DOHH2 (cell line): Measurements from ENCODE around the gene ASB13.
A peak's percentile ranks its signal among the peaks of the same experiment; 100 is the strongest.

Experiments
- H3F3A ChIP-seq: fragments of 200-600 bp; sonication (generic), shearing (Covaris generic); 2 replicates; pipeline ENCODE4 v1.6.0; 2016; ENCODE audit warnings: antibody characterized with exemption, mild to moderate bottlenecking; ENCODE audit not compliant: control insufficient read depth, insufficient read depth
- H3K27ac ChIP-seq: fragments of 200-600 bp; sonication (generic); 2 replicates; pipeline ENCODE4 v1.5.1; 2014; ENCODE audit warnings: low read depth, mild to moderate bottlenecking, low read length, moderate library complexity
- H3K27me3 ChIP-seq: fragments of 200-600 bp; sonication (generic); 2 replicates; pipeline ENCODE4 v1.6.1; 2014; ENCODE audit warnings: mild to moderate bottlenecking, low read length, mixed read lengths; ENCODE audit not compliant: control insufficient read depth
- H3K36me3 ChIP-seq: fragments of 200-600 bp; sonication (generic); 2 replicates; pipeline ENCODE4 v1.6.1; 2014; ENCODE audit warnings: mild to moderate bottlenecking, low read length, moderate library complexity, mixed read lengths; ENCODE audit not compliant: control insufficient read depth
- H3K4me1 ChIP-seq: fragments of 200-600 bp; sonication (generic); 2 replicates; pipeline ENCODE4 v1.6.1; 2014; ENCODE audit warnings: mild to moderate bottlenecking, low read length, mixed read lengths; ENCODE audit not compliant: control insufficient read depth
- H3K4me2 ChIP-seq: fragments of 200-600 bp; sonication (generic); 2 replicates; pipeline ENCODE4 v1.6.0; 2014; ENCODE audit warnings: mild to moderate bottlenecking, low read length, moderate library complexity
- H3K4me3 ChIP-seq: fragments of 200-600 bp; sonication (generic); 2 replicates; pipeline ENCODE4 v1.5.1; 2014; ENCODE audit warnings: mild to moderate bottlenecking, low read length, mixed read lengths
- H3K79me2 ChIP-seq: fragments of 200-600 bp; sonication (generic); 2 replicates; pipeline ENCODE4 v1.6.1; 2014; ENCODE audit warnings: mild to moderate bottlenecking, low read length, mixed read lengths; ENCODE audit not compliant: control insufficient read depth
- H3K9me2 ChIP-seq: fragments of 200-600 bp; sonication (generic); replicated peaks from 2 replicates; pipeline ENCODE4 v1.6.1; 2014; ENCODE audit warnings: mild to moderate bottlenecking, low read length, mixed read lengths; ENCODE audit not compliant: control insufficient read depth
- H3K9me3 ChIP-seq: fragments of 200-600 bp; sonication (generic); 2 replicates; pipeline ENCODE4 v1.6.1; 2014; ENCODE audit warnings: antibody characterized with exemption, low read length, mixed read lengths; ENCODE audit not compliant: control insufficient read depth, insufficient read depth
- H4K20me1 ChIP-seq: fragments of 200-600 bp; sonication (generic); 2 replicates; pipeline ENCODE4 v1.6.0; 2014; ENCODE audit warnings: low read depth, mild to moderate bottlenecking, antibody characterized with exemption, low read length, moderate library complexity; ENCODE audit not compliant: control insufficient read depth, insufficient read depth
- CTCF ChIP-seq: fragments of 200-600 bp; sonication (generic); IDR thresholded peaks from one replicate; pipeline ENCODE4 v1.5.1; 2014; ENCODE audit warnings: antibody characterized with exemption, mild to moderate bottlenecking, low read depth, low read length; ENCODE audit not compliant: poor library complexity, severe bottlenecking
- EZH2phosphoT487 ChIP-seq: fragments of 200-600 bp; sonication (generic); IDR thresholded peaks from 2 replicates; pipeline ENCODE4 v1.6.1; 2017; ENCODE audit warnings: borderline replicate concordance, mild to moderate bottlenecking, antibody characterized with exemption, low read length, moderate library complexity, mixed read lengths

ASB13 gene

GRCh38 chr10:5655121-5655520 is 11.3 kb downstream of the ASB13 start:
- TF ChIP-seq EZH2phosphoT487 (no peak), CTCF (no peak)
- H3K27me3 ChIP-seq, result no peaks in the 10 kb centered on the region
- peak overlapping the region; percentile 98 for H3K4me2 ChIP-seq
- H3K79me2 ChIP-seq, result peaks cover 83% of the 10 kb centered on the region
- no peaks in the 10 kb centered on the region for H3K9me2 ChIP-seq
- no peaks in the 10 kb centered on the region for H4K20me1 ChIP-seq
- peak overlapping the region; percentile 75 for H3K4me3 ChIP-seq
- H3K4me1 ChIP-seq, result peaks cover 78% of the 10 kb centered on the region
- peaks cover 65% of the 10 kb centered on the region for H3K36me3 ChIP-seq
- no peaks in the 10 kb centered on the region for H3K9me3 ChIP-seq
- peak overlapping the region; percentile 100 for H3K27ac ChIP-seq
- peaks cover 46% of the 10 kb centered on the region for H3F3A ChIP-seq

GRCh38 chr10:5654218-5654755 is 12.1 kb downstream of the ASB13 start:
- H3K27me3 ChIP-seq, result no peaks in the 10 kb centered on the region
- TF ChIP-seq CTCF, result no peak
- TF ChIP-seq EZH2phosphoT487, result no peak
- no peaks in the 10 kb centered on the region for H3K9me2 ChIP-seq
- H4K20me1 ChIP-seq, result no peaks in the 10 kb centered on the region
- H3K4me1 ChIP-seq, result peaks cover 70% of the 10 kb centered on the region
- H3K36me3 ChIP-seq, result peaks cover 70% of the 10 kb centered on the region
- peaks cover 39% of the 10 kb centered on the region for H3F3A ChIP-seq
- no peaks in the 10 kb centered on the region for H3K9me3 ChIP-seq
- peak overlapping the region; percentile 100 for H3K27ac ChIP-seq
- peak overlapping the region; percentile 75 for H3K4me3 ChIP-seq
- H3K79me2 ChIP-seq, result peaks cover 75% of the 10 kb centered on the region
- H3K4me2 ChIP-seq, result peak overlapping the region; percentile 98

- no peak overlapping the region for H3K4me2 ChIP-seq
- H3K27me3 ChIP-seq, result no peaks in the 10 kb centered on the region
- no peak overlapping the region for H3K4me3 ChIP-seq
- H3K27ac ChIP-seq, result no peak overlapping the region
- H3K4me1 ChIP-seq, result peaks cover 63% of the 10 kb centered on the region
- H3K9me2 ChIP-seq, result no peaks in the 10 kb centered on the region
- no peaks in the 10 kb centered on the region for H4K20me1 ChIP-seq
- TF ChIP-seq EZH2phosphoT487, result no peak
- no peak for TF ChIP-seq CTCF
- peaks cover 29% of the 10 kb centered on the region for H3F3A ChIP-seq
- H3K79me2 ChIP-seq, result peaks cover 70% of the 10 kb centered on the region
- peaks cover 83% of the 10 kb centered on the region for H3K36me3 ChIP-seq
- no peaks in the 10 kb centered on the region for H3K9me3 ChIP-seq
These were observed 13.6 kb downstream of the ASB13 start for GRCh38 chr10:5652746-5653145.
